NT2/D1 (cell line): ENCODE data around the gene KANSL1.
A peak's percentile ranks its signal among the peaks of the same experiment; 100 is the strongest.

Experiments used
- YY1 ChIP-seq: IDR thresholded peaks from 2 replicates; pipeline ENCODE4 v1.6.1; 2011; ENCODE audit not compliant: insufficient read length, insufficient read depth
- ZNF274 ChIP-seq: IDR thresholded peaks from 2 replicates; pipeline ENCODE4 v1.6.1; 2011; ENCODE audit warnings: mild to moderate bottlenecking, low read depth, low read length

GRCh38 chr17:46193626-46194392 lies 580 bp upstream of the KANSL1 start:
- TF ChIP-seq YY1 (peak; percentile 25), ZNF274 (no peak)
